ENCODE results near the gene FAM76B.
A peak's percentile ranks its signal among the peaks of the same experiment; 100 is the strongest.

Gene FAM76B

DNA sequence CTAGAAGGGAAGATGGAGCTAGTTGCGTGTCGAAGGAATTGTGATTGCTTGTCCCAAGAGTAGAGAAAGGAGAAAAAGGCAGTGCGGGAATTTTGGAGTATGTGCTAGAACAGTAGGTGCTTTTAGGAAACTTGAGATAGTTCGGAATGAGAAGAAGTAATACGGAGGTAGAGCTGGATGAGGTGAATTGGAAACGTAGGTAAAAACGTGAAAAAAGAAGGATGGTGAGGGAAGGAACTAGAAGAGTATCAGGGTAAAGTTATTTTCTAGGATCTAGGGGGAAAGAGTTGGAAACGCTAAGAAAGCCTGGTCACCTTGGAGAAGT, 2.1 kb upstream of the FAM76B start:
- H3K36me3 ChIP-seq = peaks cover 13% of the 10 kb centered on the region
- TF ChIP-seq, protein P1, sequence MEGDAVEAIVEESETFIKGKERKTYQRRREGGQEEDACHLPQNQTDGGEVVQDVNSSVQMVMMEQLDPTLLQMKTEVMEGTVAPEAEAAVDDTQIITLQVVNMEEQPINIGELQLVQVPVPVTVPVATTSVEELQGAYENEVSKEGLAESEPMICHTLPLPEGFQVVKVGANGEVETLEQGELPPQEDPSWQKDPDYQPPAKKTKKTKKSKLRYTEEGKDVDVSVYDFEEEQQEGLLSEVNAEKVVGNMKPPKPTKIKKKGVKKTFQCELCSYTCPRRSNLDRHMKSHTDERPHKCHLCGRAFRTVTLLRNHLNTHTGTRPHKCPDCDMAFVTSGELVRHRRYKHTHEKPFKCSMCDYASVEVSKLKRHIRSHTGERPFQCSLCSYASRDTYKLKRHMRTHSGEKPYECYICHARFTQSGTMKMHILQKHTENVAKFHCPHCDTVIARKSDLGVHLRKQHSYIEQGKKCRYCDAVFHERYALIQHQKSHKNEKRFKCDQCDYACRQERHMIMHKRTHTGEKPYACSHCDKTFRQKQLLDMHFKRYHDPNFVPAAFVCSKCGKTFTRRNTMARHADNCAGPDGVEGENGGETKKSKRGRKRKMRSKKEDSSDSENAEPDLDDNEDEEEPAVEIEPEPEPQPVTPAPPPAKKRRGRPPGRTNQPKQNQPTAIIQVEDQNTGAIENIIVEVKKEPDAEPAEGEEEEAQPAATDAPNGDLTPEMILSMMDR (IDR thresholded peaks at IDR 0.05) = no peak
- peaks cover 19 to 26% of the 10 kb centered on the region in 2 experiments for H3K4me1 ChIP-seq (ENCODE audit: control insufficient read depth in 1 of 2, insufficient read depth in 1 of 2, low read depth in 1 of 2, low read length in 1 of 2)
- no peak overlapping the region for H3K27ac ChIP-seq
- no peaks in the 10 kb centered on the region for H3K9me3 ChIP-seq
- H3K4me3 ChIP-seq (ENCODE audit: low read depth in 1 of 2, low read length in 1 of 2) = peak overlapping the region in 1 of 2 experiments; percentile 94
- no peaks in the 10 kb centered on the region for H3K27me3 ChIP-seq

DNA sequence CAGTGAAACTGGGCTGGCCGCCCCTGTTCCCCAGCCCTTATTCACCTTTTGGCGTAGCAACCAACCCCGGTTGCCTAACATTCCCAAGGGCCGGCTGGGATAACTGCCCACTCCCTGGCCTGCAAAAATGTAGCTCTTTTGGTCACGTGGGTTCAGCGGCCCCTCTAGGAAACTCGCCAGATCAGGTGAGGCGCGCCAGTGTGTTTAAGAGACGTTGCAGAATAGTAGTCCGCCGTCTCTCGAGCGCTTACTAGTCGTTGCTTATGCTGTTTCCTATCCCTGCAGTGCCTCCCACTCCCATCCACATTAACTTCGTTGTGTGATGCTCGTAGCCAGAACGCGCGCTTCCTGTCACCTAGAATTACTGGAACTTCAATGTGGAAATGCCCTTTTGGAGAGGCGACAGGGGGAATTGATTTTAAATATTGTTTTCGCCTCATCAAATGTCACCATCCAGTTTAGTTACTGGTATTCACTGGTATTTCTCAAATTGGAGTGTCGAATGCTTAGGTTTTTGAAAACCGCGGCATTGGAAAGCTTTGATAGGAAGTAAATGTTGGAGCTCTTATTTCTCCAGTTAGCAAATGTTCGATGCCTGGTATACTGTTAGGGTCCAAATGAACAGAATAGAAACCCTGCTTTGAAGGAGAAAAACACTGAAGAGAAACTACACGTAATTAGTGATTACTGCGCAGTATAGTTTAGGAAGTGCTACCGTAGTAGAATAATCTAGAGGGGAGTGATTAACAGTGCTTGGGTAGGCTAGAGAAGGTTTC, 1.5 kb upstream of the FAM76B start:
- Histone ChIP-seq H3K36me3 (peaks cover 18% of the 10 kb centered on the region), H3K9me3 (no peaks in the 10 kb centered on the region), H3K4me3 (ENCODE audit: low read depth in 1 of 2, low read length in 1 of 2) (peak overlapping the region; percentile 85 to 94), H3K4me1 (ENCODE audit: control insufficient read depth in 1 of 2, insufficient read depth in 1 of 2, low read depth in 1 of 2, low read length in 1 of 2) (peaks cover 19 to 26% of the 10 kb centered on the region in 2 experiments), H3K27ac (peak overlapping the region; percentile 100), H3K27me3 (no peaks in the 10 kb centered on the region)
- TF ChIP-seq, protein P1 (IDR thresholded peaks at IDR 0.05) = no peak

DNA sequence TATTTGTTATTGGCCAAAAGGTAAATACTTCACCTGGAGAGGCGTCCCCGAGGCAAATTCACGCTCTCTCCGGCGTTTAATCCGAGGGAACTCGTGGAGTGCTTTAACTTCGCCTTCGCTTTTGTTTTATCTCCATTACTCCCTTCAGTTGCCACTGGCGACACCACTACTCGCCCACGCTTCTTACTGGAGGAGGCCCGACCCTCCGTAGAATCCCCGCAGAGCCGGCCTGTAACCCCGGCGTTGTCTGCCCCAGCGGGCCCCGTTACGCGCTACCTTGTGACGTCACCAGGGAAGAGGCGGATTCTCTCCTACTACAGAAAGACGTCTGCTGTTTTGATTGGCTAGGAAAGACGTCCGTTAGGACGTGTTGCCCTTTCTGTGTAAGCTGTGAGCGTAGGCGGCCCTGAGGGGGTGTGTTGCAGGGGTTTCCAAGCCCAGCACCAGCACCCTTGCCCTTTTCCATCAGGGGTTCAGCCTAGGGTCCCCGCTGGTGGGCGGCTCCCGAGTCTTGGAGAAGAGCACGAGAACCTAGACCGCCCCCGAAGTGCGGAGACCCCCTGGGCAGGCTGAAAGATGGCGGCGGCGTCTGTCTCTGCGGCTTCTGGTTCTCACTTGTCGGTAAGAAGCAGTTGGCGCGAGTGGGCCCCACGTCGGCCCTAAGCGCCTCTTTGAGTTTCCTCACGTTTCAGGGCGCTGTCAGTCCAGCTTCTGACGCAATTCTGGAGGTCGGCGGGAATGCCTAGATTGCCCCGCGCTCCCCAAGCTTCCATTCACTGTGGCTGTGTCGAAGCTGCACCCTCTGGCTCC, 746 bp upstream of the FAM76B start, which contains the start of gene CEP57:
Gene CEP57 (plus strand): TSS at position 376 of the 810 bp plus-strand sequence. CDS start 201 bp downstream, at position 577.
- Histone ChIP-seq H3K27me3 (no peaks in the 10 kb centered on the region), H3K36me3 (peaks cover 26% of the 10 kb centered on the region), H3K9me3 (no peaks in the 10 kb centered on the region), H3K27ac (peak within 1 kb of the TSS; percentile 100), H3K4me1 (ENCODE audit: control insufficient read depth in 1 of 2, insufficient read depth in 1 of 2, low read depth in 1 of 2, low read length in 1 of 2) (peaks cover 19 to 26% of the 10 kb centered on the region in 2 experiments), H3K4me3 (ENCODE audit: low read depth in 1 of 2, low read length in 1 of 2) (peak within 1 kb of the TSS; percentile 85 to 94)
- TF ChIP-seq, protein P1 (IDR thresholded peaks at IDR 0.05) = peak; percentile 14

DNA sequence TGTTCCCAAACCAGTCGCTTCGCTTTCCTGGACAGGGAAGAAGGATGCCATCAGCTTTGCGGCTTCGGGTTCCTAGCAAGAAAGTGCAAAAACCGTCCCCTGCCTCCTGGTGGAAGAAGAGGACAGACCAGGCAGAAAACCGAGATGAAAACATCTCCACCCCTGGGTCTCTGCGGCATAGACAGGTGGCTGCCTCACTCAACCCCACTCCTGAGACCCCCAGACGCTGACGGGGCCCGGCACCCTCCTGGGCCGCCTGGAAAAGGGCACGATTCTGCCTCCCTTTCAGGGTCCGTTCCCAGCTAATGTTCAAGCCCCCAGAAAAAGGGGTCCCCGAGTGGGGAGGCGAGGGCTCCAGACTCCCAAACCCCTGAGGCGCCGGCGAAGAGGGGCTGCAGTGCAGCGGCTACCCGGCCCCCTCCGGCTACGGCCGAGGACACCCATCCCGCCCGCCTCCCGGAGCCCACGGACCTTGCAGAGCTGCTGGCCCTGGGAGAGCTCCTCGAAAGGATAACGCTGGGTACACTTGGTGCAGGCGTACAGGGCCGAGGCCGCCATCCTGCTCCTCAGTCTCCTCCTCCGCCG, 569 bp downstream of the FAM76B start:
- peaks cover 19 to 26% of the 10 kb centered on the region in 2 experiments for H3K4me1 ChIP-seq (ENCODE audit: control insufficient read depth in 1 of 2, insufficient read depth in 1 of 2, low read depth in 1 of 2, low read length in 1 of 2)
- peak overlapping the region; percentile 85 to 94 for H3K4me3 ChIP-seq (ENCODE audit: low read depth in 1 of 2, low read length in 1 of 2)
- H3K9me3 ChIP-seq = no peaks in the 10 kb centered on the region
- H3K27me3 ChIP-seq = no peaks in the 10 kb centered on the region
- H3K36me3 ChIP-seq = peaks cover 39% of the 10 kb centered on the region
- TF ChIP-seq, protein P1 (IDR thresholded peaks at IDR 0.05) = no peak
- peak overlapping the region; percentile 100 for H3K27ac ChIP-seq

DNA sequence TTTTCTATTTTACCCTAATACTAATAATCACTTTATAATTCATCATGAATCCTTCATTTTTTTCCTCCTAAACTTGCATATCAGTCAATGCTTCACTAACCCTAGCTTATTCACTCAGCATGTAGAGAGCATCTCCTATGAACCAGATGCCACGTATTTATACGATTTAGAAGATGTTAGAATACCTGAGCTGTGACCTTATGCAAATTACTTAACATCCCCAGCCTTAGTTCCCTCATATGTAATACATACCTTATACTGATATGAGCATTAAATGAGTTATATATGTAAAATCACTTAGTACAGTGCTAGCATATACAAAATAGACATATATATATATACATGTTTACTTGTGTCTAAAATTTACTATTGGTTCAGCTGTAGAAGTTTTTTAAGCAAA, 9.0 kb downstream of the FAM76B start:
- Histone ChIP-seq H3K36me3 (peaks cover 98% of the 10 kb centered on the region), H3K27me3 (no peaks in the 10 kb centered on the region), H3K4me3 (ENCODE audit: low read depth in 1 of 2, low read length in 1 of 2) (no peak overlapping the region), H3K9me3 (no peaks in the 10 kb centered on the region), H3K27ac (no peak overlapping the region), H3K4me1 (ENCODE audit: control insufficient read depth in 1 of 2, insufficient read depth in 1 of 2, low read depth in 1 of 2, low read length in 1 of 2) (no peaks in the 10 kb centered on the region)
- TF ChIP-seq, protein P1 (IDR thresholded peaks at IDR 0.05) = no peak
